OCI-LY7 (cell line): ENCODE data around the gene PPP2R3B. TPM values are rescaled to one million over a fixed set of nuclear protein-coding genes. Genes with fewer than 3 reads are reported as not detected.

Experiments
- BruUV-seq: library from RNA; stranded (reverse); fragments of 400-500 nt; replicated peaks from 2 replicates; lab custom pipeline; 2021; lab: Mats Ljungman, UMichigan
- CTCF ChIA-PET: fragments of 300-600 bp; sonication (Branson Sonifier 250); formaldehyde crosslinking; loops from one replicate; lab custom pipeline; 2022; ENCODE audit warnings: antibody characterized with exemption; ENCODE audit not compliant: unreplicated experiment; lab: Charles Lee
- POLR2A ChIA-PET: fragments of 300-600 bp; sonication (Branson Sonifier 250); formaldehyde crosslinking; loops from one replicate; lab custom pipeline; 2022; ENCODE audit warnings: antibody characterized with exemption; lab: Charles Lee
- DNase-seq: peaks from one replicate; pipeline ENCODE4 v3.0.0-alpha.2; 2015; ENCODE audit warnings: low spot score
- H2AFZ ChIP-seq: fragments of 200-600 bp; sonication (generic), shearing (Covaris generic); 2 replicates; pipeline ENCODE4 v1.6.1; 2014; ENCODE audit warnings: mild to moderate bottlenecking, antibody characterized with exemption, low read length, moderate library complexity
- H3K27ac ChIP-seq: fragments of 200-600 bp; sonication (generic); 2 replicates; pipeline ENCODE4 v1.5.1; 2014; ENCODE audit warnings: mixed run types, low read depth, mild to moderate bottlenecking, moderate library complexity, low read length, inconsistent platforms; ENCODE audit not compliant: poor library complexity, severe bottlenecking
- H3K36me3 ChIP-seq: fragments of 200-600 bp; sonication (generic); 2 replicates; pipeline ENCODE4 v1.6.1; 2014; ENCODE audit warnings: mild to moderate bottlenecking, antibody characterized with exemption, low read length, moderate library complexity, mixed read lengths; ENCODE audit not compliant: insufficient read depth
- H3K4me1 ChIP-seq: fragments of 200-600 bp; sonication (generic); 2 replicates; pipeline ENCODE4 v1.5.1; 2014; ENCODE audit warnings: mild to moderate bottlenecking, low read length; ENCODE audit not compliant: insufficient read depth, poor library complexity, severe bottlenecking
- H3K4me2 ChIP-seq: fragments of 200-600 bp; sonication (generic); 2 replicates; pipeline ENCODE4 v1.6.1; 2014; ENCODE audit warnings: mild to moderate bottlenecking, low read length
- H3K4me3 ChIP-seq: fragments of 200-600 bp; sonication (generic); 2 replicates; pipeline ENCODE4 v1.5.1; 2014; ENCODE audit warnings: mild to moderate bottlenecking, low read depth, low read length; ENCODE audit not compliant: poor library complexity, severe bottlenecking
- H3K79me2 ChIP-seq: fragments of 200-600 bp; sonication (generic); 2 replicates; pipeline ENCODE4 v1.6.1; 2016; ENCODE audit warnings: low read depth, mild to moderate bottlenecking, low read length, moderate library complexity, mixed read lengths; ENCODE audit not compliant: insufficient read depth
- H3K9me2 ChIP-seq: fragments of 200-600 bp; sonication (generic); 2 replicates; pipeline ENCODE4 v1.6.1; 2016; ENCODE audit warnings: mild to moderate bottlenecking, low read length, mixed read lengths; ENCODE audit not compliant: insufficient read depth
- H3K9me3 ChIP-seq: fragments of 200-600 bp; sonication (generic); 2 replicates; pipeline ENCODE4 v1.6.1; 2014; ENCODE audit warnings: mild to moderate bottlenecking, mixed run types, low read length, mixed read lengths
- H4K20me1 ChIP-seq: fragments of 200-600 bp; sonication (generic); 2 replicates; pipeline ENCODE4 v1.6.1; 2014; ENCODE audit warnings: mild to moderate bottlenecking, antibody characterized with exemption, low read length, moderate library complexity, mixed read lengths; ENCODE audit not compliant: insufficient read depth
- CTCF ChIP-seq: fragments of 200-600 bp; sonication (generic); conservative IDR thresholded peaks from 2 replicates; pipeline ENCODE4 v1.5.1; 2014; ENCODE audit warnings: mild to moderate bottlenecking, antibody characterized with exemption, low read length, moderate library complexity, mixed read lengths
- EZH2phosphoT487 ChIP-seq: fragments of 200-600 bp; sonication (generic); IDR thresholded peaks from 2 replicates; pipeline ENCODE4 v1.6.1; 2018; ENCODE audit warnings: low read depth, borderline replicate concordance, mild to moderate bottlenecking, mixed run types, antibody characterized with exemption, low read length, moderate library complexity, mixed read lengths
- intact Hi-C: fragments of 100-400 bp; cut with micrococcal nuclease; formaldehyde crosslinking; loops from one replicate; pipeline ENCODE4 v1.10.0; 2022; ENCODE audit not compliant: unreplicated experiment
- total RNA-seq, 2 experiments: library from RNA; depleted of rRNA in 1 of 2; stranded (reverse); fragments of >200 nt in 1 of 2; shearing (Covaris generic) in 1 of 2; gene quantifications; 2 replicates each; pipeline ENCODE4 v1.2.3, GENCODE V29; 2014 to 2022

Gene PPP2R3B
- total RNA-seq, 2 experiments from 2014 or later = 270 to 342 TPM

GRCh38 chrX:333611-334311 is 52.9 kb downstream of the PPP2R3B start:
- no peaks in the 10 kb centered on the region for H4K20me1 ChIP-seq
- no peak overlapping the region for H3K27ac ChIP-seq
- no peaks in the 10 kb centered on the region for H3K4me1 ChIP-seq
- TF ChIP-seq EZH2phosphoT487 (no peak), CTCF (no peak)
- ChIA-PET CTCF (no interaction called here), POLR2A (no interaction called here)
- H3K9me2 ChIP-seq = no peaks in the 10 kb centered on the region
- H3K9me3 ChIP-seq = no peaks in the 10 kb centered on the region
- peaks cover 64% of the 10 kb centered on the region for H3K36me3 ChIP-seq
- no peak overlapping the region for H3K4me3 ChIP-seq
- no TSS peak for BruUV-seq
- H3K4me2 ChIP-seq = no peak overlapping the region
- H2AFZ ChIP-seq = no peak overlapping the region
- DNase-seq = no peak
- intact Hi-C loops = no loop called here
- H3K79me2 ChIP-seq = no peaks in the 10 kb centered on the region

GRCh38 chrX:332916-333610 is 53.6 kb downstream of the PPP2R3B start:
- no peaks in the 10 kb centered on the region for H3K9me2 ChIP-seq
- no peak for TF ChIP-seq EZH2phosphoT487
- TF ChIP-seq CTCF = no peak
- no peak overlapping the region for H3K4me2 ChIP-seq
- peaks cover 57% of the 10 kb centered on the region for H3K36me3 ChIP-seq
- no peak overlapping the region for H3K4me3 ChIP-seq
- no peaks in the 10 kb centered on the region for H3K79me2 ChIP-seq
- no peaks in the 10 kb centered on the region for H4K20me1 ChIP-seq
- intact Hi-C loops = no loop called here
- BruUV-seq = no TSS peak
- no peaks in the 10 kb centered on the region for H3K9me3 ChIP-seq
- H3K4me1 ChIP-seq = no peaks in the 10 kb centered on the region
- H3K27ac ChIP-seq = no peak overlapping the region
- CTCF ChIA-PET = no interaction called here
- POLR2A ChIA-PET = no interaction called here
- DNase-seq = no peak
- H2AFZ ChIP-seq = no peak overlapping the region

- intact Hi-C loops = no loop called here
Observed at GRCh38 chrX:332496-332860, 54.2 kb downstream of the PPP2R3B start.

More at GRCh38 chrX:332496-332860, 54.2 kb downstream of the PPP2R3B start:
- no peak for DNase-seq
- Histone ChIP-seq H3K36me3 (peaks cover 51% of the 10 kb centered on the region), H3K9me3 (no peaks in the 10 kb centered on the region), H3K79me2 (no peaks in the 10 kb centered on the region), H4K20me1 (no peaks in the 10 kb centered on the region), H2AFZ (no peak overlapping the region), H3K27ac (no peak overlapping the region), H3K9me2 (no peaks in the 10 kb centered on the region), H3K4me3 (no peak overlapping the region), H3K4me1 (no peaks in the 10 kb centered on the region), H3K4me2 (no peak overlapping the region)
- POLR2A ChIA-PET = no interaction called here
- no TSS peak for BruUV-seq
- TF ChIP-seq EZH2phosphoT487 (no peak), CTCF (no peak)
- CTCF ChIA-PET = no interaction called here
